GM18502 (cell line): ENCODE results near the gene SOHLH1.

Experiments
- ATAC-seq: cut with Tn5 transposase; IDR thresholded peaks from one replicate; pipeline ENCODE4 v1.9.1; 2021; ENCODE audit warnings: mild to moderate bottlenecking; ENCODE audit not compliant: unreplicated experiment, poor library complexity

Gene SOHLH1

GRCh38 chr9:135699440-135699839 is at the start of gene SOHLH1:
Gene SOHLH1, minus strand, starts transcription at chr9:135699481. Its CDS starts 14 bp downstream, at chr9:135699467.
- ATAC-seq: no peak

GRCh38 chr9:135748676-135749075 is 49.4 kb upstream of the SOHLH1 start:
- no peak for ATAC-seq

- no peak for ATAC-seq
Measured at GRCh38 chr9:135747311-135747710, 48.0 kb upstream of the SOHLH1 start.

GRCh38 chr9:135746565-135746964 is 47.3 kb upstream of the SOHLH1 start:
- no peak for ATAC-seq

DNA sequence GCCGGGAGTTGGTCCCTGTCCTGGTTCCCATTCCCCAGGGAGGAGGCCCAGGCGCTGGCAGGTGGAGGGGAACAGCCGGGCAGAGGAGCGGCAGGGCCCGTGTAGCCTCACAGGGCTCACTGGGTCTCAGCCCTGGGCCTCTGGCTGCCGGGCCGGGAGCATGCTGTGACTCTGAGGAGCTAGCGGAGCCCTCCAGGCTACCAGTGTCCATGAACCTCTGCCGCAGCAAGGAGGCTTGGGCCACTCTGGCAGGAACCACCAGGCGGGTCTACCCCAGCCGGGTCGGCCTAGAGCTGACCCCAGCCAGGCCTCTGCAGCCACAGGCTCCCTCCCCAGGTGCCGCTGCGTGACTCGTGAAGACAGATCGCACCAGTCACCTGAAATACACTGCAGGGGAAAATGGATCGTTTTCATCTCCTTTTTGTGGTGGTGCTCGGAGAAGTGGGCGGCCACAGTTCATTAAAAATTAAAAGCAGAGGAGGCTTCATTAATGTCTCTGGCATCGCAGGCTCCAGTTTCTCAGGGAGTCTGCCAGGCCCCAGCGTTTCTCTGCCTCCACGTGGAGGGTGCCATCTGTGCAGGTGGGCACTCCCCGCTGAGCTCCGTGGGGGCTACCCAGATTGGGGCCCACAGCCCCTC is 46.5 kb upstream of the SOHLH1 start:
- ATAC-seq: no peak

GRCh38 chr9:135745189-135745588 is 45.9 kb upstream of the SOHLH1 start:
- ATAC-seq: no peak

DNA sequence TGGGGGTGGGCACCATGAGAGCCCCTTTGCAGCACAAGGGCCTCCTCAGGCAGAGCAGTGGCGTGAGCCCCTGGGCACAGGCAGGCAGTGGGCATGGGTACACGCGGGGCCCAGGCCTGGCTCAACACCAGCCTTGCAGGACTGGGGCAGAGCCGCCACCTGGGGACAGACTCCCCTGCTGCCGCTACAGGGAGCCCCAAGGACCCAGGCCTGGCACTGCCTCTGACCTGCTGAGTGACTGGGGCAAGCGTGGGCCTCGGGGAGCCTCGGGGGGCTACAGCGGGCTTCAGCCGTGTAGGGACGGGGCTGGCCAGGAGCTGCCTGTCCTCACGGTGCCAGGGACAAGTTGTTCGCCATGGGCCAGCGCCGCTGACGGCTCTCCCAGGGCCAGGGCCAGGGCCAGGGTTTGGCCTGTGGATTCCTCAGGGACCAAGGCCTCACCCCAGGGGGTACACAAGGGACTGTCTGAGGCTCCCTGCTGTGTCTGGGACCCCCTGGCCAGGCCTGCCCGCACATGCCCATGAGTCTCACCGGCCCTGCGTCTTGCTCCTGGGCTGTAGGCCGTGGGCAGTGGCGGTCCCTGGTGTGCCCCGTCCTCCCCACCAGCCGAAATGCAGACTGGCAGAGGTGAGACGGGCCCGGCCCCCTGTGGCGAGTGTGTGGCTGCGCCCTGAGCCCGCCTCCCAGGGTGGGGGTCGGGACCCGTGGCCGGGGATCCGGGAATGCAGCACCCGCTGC is 45.2 kb upstream of the SOHLH1 start:
- ATAC-seq: no peak

DNA sequence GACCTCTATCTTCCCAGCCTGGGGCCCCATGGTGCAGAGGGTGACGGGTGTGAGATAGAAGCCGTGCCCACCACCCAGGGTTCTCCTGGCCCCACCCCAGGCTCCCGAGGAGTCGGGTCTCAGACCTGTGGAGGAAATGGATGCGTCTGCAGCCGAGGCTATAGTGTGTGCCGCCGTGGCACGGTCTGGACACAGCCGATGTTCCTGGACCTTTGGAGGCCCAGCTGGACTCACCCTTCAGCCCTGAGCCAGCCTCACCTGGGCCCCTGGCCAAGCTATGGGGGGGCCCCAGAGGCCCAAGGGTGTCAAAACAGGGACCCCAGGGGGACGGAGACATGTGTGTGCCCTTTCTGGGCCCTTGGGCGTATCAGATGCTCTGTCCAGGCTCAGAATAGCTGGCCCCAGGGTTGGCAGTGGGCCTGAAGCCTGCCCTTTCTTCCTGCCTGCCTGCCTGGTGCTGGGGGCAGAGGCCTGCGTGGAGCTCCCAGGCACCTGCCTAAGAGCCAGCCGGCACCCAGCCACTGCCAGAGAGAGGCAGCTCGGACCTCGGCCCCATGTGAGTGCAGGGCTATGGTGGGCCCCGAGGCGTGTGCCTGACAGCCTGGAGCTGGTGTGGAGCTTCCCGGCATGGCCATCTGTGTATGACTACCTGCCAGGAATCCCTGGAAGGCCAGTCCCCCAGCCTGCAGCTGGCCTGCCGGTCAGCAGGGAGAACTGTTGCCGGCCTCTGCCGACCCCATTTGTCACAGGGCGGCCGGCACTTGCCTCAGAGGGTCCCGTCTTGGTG is 44.5 kb upstream of the SOHLH1 start:
- no peak for ATAC-seq

- ATAC-seq: no peak
Measured at GRCh38 chr9:135743021-135743420, 43.7 kb upstream of the SOHLH1 start.

GRCh38 chr9:135741276-135742219 is 42.3 kb upstream of the SOHLH1 start:
- ATAC-seq: no peak

DNA sequence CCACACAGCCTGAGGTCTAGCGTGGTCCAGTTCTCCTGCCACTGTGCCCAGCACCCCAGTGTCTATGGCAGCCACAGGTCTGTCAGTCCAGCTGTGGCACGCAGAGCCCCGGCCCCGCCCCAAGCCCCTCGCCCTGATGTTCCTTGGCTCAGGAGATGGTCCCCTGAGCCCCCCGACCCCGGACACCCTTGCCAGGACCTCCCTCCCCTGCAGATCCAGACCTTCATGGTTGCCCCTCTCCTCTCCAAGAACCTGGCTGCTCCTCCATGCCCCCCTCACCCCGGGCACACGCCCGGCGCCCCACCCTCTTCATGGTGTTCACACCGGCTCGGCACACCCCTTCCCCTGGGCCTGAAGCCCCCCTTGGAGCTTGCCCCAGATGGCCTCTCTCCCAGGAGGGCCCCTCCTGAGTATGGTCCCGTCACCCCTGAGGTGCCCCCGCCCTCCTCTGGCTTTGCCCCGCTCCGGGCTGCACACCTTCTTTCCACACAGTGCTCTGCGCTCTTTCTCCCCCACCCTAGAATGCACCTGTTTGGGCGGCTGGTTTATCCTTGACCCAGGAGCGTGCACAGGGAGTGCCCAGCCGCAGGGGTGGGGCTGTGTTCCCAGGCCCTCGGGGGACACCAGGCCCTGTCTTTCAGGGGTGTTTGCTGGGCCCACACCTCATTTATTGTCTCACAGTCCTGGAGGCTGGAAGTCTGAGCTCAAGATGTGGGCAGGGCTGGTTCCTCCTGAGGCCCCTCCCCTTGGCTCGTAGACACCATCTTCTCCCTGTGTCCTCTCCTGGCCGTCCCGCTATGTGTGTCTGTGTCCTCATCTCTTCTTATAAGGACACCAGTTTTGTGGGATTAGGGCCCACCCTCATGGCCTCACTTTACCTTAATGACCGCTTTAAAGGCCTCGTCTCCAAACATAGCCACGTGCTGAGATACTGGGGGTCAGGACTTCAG is 40.3 kb upstream of the SOHLH1 start:
- ATAC-seq: no peak

DNA sequence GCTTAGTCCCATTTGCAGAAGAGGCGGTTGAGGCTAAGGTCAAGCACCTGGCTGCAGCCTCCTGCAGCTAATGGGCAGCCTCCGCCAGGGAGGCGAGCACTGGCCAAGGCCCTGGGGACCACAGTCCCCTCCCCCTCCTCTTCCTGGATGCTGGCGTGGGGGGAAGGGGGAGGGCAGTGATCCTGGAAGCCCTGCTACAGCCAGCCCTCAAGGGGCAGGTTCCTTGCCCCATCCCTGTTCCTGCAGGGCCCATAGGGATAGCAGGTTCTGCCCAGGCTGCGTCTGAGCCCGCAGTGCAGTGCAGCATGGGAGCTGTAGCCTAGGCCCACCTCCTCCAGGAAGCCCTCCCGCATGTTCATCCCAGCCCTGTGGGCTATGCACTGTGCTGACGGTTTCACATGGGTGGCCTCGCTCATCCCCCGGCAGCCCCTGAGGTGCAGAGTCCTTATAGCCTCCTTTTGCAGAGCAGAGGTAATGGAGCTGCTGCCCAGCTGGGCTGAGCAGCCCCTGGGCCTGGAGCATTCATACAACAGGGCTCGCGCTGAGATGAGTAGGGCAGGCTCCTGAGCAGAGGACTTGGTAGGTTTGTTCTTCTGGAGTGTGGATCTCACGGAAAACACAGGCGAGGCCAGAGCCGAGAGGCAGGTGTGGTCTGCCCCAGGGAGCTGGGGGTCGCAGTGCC is 38.7 kb upstream of the SOHLH1 start:
- ATAC-seq: no peak

DNA sequence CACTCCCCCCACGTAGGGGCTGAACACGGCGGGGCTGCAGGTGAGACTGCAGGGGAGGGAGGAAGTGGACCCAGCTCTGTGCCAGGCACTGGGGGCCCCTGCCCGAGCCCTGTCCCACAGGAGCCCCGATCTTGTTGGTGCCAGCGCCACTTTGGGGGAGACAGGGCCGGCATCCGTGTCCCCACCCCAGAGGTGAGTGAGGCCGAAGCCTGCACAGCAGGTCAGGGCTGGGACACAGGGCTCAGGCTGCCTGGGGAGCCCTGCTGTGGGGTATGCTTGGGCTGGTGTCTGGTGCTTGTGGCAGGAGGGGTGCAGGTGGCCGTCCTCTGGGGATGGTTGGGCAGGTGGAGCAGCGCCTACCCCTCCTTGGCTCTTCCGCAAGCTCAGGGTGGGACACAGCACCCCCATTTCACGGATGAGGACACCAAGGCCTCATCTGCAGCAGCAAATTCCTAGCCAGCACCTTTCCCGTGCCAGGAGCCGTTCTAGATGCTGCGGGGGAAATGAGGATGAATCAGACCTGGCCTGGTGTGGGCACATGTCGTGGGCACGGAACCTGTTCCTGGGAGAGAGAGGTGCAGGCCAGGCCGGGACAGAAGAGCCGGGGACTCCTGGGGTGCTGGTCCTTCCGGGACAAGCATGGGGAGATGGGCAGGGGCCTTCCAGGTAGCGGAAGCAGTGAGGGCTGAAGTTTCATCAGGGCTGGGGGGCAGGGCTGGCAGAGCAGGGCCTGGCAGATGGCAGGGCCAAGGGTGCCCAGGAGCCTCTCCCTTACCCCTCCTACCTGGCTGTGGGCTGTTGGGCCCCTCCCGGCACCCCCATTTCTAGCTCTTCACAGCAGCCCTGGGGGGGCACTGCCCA is 37.9 kb upstream of the SOHLH1 start:
- ATAC-seq: no peak

DNA sequence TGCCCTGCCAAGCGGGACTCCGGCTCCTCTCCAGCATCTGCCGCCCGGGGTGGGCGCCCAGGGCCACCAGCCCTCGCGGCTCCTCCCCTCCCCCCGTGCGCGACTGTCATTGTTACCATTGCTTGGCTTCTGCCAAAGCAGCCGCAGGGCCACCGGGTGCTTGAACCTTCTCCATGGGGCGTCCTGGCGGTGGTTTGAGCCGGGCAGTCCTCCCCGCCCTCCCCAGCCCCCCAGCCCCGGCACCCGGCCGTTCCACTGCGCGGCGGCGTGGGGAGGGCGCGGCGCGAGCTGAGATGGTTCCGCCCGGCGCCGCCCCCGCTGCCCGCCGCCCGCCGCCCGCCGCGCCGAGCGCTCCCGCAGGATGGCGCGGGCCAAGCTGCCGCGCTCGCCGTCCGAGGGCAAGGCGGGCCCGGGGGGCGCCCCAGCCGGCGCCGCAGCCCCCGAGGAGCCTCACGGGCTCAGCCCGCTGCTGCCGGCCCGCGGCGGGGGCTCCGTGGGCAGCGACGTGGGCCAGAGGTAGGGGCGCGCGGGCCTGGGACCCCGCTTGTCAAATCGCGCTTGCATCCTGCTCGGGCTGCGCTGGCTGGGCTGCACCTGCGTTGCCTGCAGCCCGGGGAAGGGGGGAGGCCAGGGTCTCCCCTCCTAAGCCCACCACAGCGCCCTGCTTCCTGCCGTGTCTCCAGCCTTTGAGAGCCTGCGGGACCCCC is 37.1 kb upstream of the SOHLH1 start:
- no peak for ATAC-seq

DNA sequence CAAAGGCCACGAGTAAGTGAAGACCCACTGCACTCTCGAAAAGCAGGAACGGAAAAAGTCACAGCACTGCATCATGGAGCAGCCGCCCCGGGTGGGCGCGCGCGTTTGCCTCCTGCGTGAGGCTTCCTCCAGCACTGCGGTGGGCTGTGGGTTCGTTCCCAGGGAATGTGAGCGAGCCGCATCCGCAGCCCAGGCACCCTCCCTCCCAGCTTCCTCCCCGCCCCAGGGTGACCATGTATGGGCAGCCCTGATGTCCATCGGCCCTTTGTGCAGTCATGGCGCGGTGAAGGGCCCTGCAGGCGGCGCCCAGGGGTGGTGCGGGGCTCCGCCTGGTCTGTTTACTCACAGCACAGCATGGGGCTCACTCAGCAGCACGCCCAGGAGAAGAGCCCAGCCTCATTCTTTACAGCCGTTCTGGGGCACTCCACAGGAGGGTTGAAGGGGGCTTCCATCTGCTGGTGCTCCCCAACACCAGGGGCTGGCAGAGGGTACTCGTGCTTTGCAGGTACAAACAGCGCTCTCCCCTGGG is 35.4 kb upstream of the SOHLH1 start:
- ATAC-seq: no peak

DNA sequence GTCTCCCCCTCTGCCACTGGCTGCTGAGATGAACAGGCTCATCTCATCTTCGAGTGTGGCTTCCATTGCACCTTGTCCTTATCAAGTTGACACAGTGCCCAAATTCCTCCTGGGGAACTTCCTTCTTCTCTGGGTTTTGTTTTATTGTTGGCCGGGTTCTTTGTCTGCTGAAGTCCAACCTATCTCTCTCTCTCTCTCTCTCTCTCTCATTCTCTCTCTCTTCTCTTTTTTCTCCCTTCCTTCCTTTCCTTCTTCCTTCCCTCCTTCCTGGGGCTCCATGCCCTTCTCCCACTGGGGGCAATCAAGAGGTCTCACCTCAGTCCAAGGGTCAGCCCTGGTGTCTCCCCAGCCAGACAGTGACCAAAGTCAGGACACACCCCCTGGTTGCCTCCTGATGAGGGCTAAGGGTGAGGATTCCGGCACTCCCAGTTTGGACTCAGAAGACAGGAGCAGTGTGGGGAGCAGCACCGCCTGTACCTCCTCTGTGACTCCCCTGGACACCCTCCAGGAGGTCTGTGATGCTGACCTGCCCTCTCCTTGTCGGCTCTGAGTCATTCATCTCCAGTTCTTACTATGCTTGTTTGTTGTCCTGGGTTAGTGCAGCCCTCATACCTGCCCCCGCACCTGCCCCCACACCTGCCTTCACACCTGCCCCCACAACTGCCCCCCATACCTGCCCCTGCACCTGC is 33.4 kb upstream of the SOHLH1 start:
- ATAC-seq: no peak
